K562 (cell line): ENCODE measurements around the gene TNFAIP8L2. TPM values are rescaled to one million over a fixed set of nuclear protein-coding genes. Genes with fewer than 3 reads are reported as not detected.

Experiments
- CEBPZ ChIP-seq: fragments of 150-350 bp; IDR thresholded peaks from 2 replicates; pipeline ENCODE4 v1.6.1; 2014; ENCODE audit warnings: low read depth, mild to moderate bottlenecking, low read length, borderline replicate concordance
- KAT7 ChIP-seq: sonication (generic); formaldehyde crosslinking; IDR thresholded peaks from 2 replicates; pipeline ENCODE4 v1.8.0; 2022; ENCODE audit warnings: missing genetic modification reagents, mild to moderate bottlenecking, borderline replicate concordance
- L3MBTL2 ChIP-seq: fragments of 450-650 bp; IDR thresholded peaks from 2 replicates; pipeline ENCODE4 v1.6.1; 2016; ENCODE audit warnings: mild to moderate bottlenecking, moderate library complexity
- MAFK ChIP-seq: IDR thresholded peaks from 2 replicates; pipeline ENCODE4 v1.6.1; 2011; ENCODE audit warnings: low read length, improper control_type of control experiment
- MCM2 ChIP-seq: fragments of 450-650 bp; IDR thresholded peaks from 2 replicates; pipeline ENCODE4 v1.6.1; 2017; ENCODE audit warnings: low read depth, mild to moderate bottlenecking
- MTA1 ChIP-seq: fragments of 450-650 bp; IDR thresholded peaks from 2 replicates; pipeline ENCODE4 v1.6.1; 2017; ENCODE audit warnings: borderline replicate concordance
- MYC ChIP-seq, 2 experiments: fragments of 250-450 bp in 1 of 2; sonication (Bioruptor Pico) in 1 of 2; IDR thresholded peaks; 2 replicates each; pipeline versions ENCODE4 v1.5.1 to v1.6.1; 2012 to 2021; ENCODE audit warnings: low read depth in 2 of 2, borderline replicate concordance in 1 of 2, improper control_type of control experiment in 1 of 2, low read length in 1 of 2, mild to moderate bottlenecking in 1 of 2, moderate library complexity in 1 of 2
- NKRF ChIP-seq: fragments of 450-650 bp; IDR thresholded peaks from 2 replicates; pipeline ENCODE4 v1.6.1; 2016; ENCODE audit warnings: borderline replicate concordance
- NRF1 ChIP-seq, 2 experiments: fragments of 450-650 bp; IDR thresholded peaks in 1 of 2; conservative IDR thresholded peaks in 1 of 2; 2 replicates each; pipeline ENCODE4 v1.6.1; 2014; ENCODE audit warnings: mild to moderate bottlenecking in 2 of 2
- POLR3A ChIP-seq: IDR thresholded peaks from 2 replicates; pipeline ENCODE4 v1.6.1; 2011; ENCODE audit warnings: borderline replicate concordance, mild to moderate bottlenecking, moderate library complexity; ENCODE audit not compliant: insufficient read length, insufficient read depth; ENCODE audit errors: extremely low read depth
- SMAD1 ChIP-seq: fragments of 150-350 bp; IDR thresholded peaks from 2 replicates; pipeline ENCODE4 v1.6.1; 2014; ENCODE audit warnings: low read length, low read depth; ENCODE audit not compliant: partially characterized antibody
- SNIP1 ChIP-seq: fragments of 450-650 bp; IDR thresholded peaks from 2 replicates; pipeline ENCODE4 v1.7.1; 2017; ENCODE audit warnings: low read depth, mild to moderate bottlenecking
- SP2 ChIP-seq: IDR thresholded peaks from 2 replicates; pipeline ENCODE4 v1.6.1; 2011; ENCODE audit warnings: mild to moderate bottlenecking, low read depth, low read length, moderate library complexity; ENCODE audit not compliant: poor library complexity, severe bottlenecking; ENCODE audit errors: extremely low read depth
- TCF15 ChIP-seq: fragments of 250-450 bp; sonication (Bioruptor Pico); IDR thresholded peaks from 2 replicates; pipeline ENCODE4 v1.8.0; 2022; ENCODE audit warnings: moderate library complexity, mild to moderate bottlenecking, inconsistent platforms
- TFAP4 ChIP-seq: sonication (generic); formaldehyde crosslinking; IDR thresholded peaks from 2 replicates; pipeline ENCODE4 v1.8.0; 2022; ENCODE audit warnings: missing genetic modification reagents, mild to moderate bottlenecking, moderate library complexity, borderline replicate concordance
- TGIF2 ChIP-seq: sonication (generic); formaldehyde crosslinking; IDR thresholded peaks from 2 replicates; pipeline ENCODE4 v1.8.1; 2022; ENCODE audit warnings: mild to moderate bottlenecking, missing genetic modification reagents, moderate library complexity
- ZFPM2 ChIP-seq: fragments of 250-450 bp; sonication (Bioruptor Pico); IDR thresholded peaks from 2 replicates; pipeline ENCODE4 v1.5.1; 2022; ENCODE audit warnings: mild to moderate bottlenecking
- ZNF184 ChIP-seq: sonication (generic); formaldehyde crosslinking; IDR thresholded peaks from 2 replicates; pipeline ENCODE4 v1.5.0; 2020; ENCODE audit warnings: missing genetic modification reagents
- ZNF398 ChIP-seq: fragments of 250-450 bp; sonication (Bioruptor Pico); IDR thresholded peaks from 2 replicates; pipeline ENCODE4 v1.8.0; 2021; ENCODE audit warnings: moderate library complexity, mild to moderate bottlenecking, inconsistent platforms
- ZSCAN32 ChIP-seq: fragments of 450-650 bp; formaldehyde crosslinking; IDR thresholded peaks from 2 replicates; pipeline ENCODE4 v1.4.0; 2020; ENCODE audit warnings: mild to moderate bottlenecking, moderate library complexity
- polyA plus RNA-seq, 8 experiments: library from polyadenylated mRNA; depleted of rRNA in 4 of 8; stranded (reverse) in 5 of 8; unstranded in 3 of 8; fragments of >200 nt; fragmentation: Nextera tagmentation in 2 of 8; fragmentation: Illumina TruSeq in 1 of 8; extraction: Ambion mirVana in 2 of 8; extraction: Trizol in 1 of 8; gene quantifications; 2 replicates each; pipeline versions ENCODE4 v1.2.1 to v1.2.3, GENCODE V29; 2011 to 2014; ENCODE audit warnings: inconsistent platforms in 1 of 8, missing spikeins in 1 of 8
- total RNA-seq, 7 experiments: library from RNA; depleted of rRNA in 6 of 7; stranded (reverse); fragments of >200 nt in 6 of 7; fragmentation: Illumina TruSeq in 2 of 7; extraction: Trizol in 2 of 7; gene quantifications; 2 replicates each; pipeline versions ENCODE4 v1.2.1 to v1.2.3, GENCODE V29; 2011 to 2021; ENCODE audit warnings: low replicate concordance in 1 of 7

Gene TNFAIP8L2
- total and polyA plus RNA-seq, 9 of the 15 experiments (the other 6 are each of a cell fraction or from before 2014, with no cell fraction given) = 0.05 to 1.7 (median 0.52) TPM

GRCh38 chr1:151147132-151147503, 9.3 kb upstream of the TNFAIP8L2 start (continued):
- TF ChIP-seq NKRF (0 out of 2 replicates have a peak, but pooled peaks have one; percentile 20), ZSCAN32 (no peak), ZNF398 (CRISPR knock-in tag) (no peak), ZNF184 (CRISPR knock-in tag) (no peak), SNIP1 (no peak), L3MBTL2 (peak; percentile 12; the same call in 1 of the 2 replicates), POLR3A (no peak), MAFK (no peak), SMAD1 (no peak), MYC (IDR thresholded peaks at IDR 0.05; ENCODE audit: low read depth, low read length) (no peak), MYC (CRISPR knock-in tag; IDR thresholded peaks at IDR 0.05; ENCODE audit: borderline replicate concordance, low read depth) (no peak), SP2 (no peak), TGIF2 (CRISPR knock-in tag) (no peak), CEBPZ (no peak), NRF1 (conservative IDR thresholded peaks at IDR 0.05 in 1 of 2, IDR thresholded peaks at IDR 0.05 in 1 of 2) (0 out of 4 replicates have a peak, but pooled peaks of 1 of the 2 experiments have one; percentile 4), MTA1 (no peak), MCM2 (no peak), KAT7 (CRISPR knock-in tag) (0 out of 2 replicates have a peak, but pooled peaks have one; percentile 47), TFAP4 (CRISPR knock-in tag) (no peak), TCF15 (CRISPR knock-in tag) (no peak), ZFPM2 (no peak)
